ENCODE measurements around the gene ITLN2.

Gene ITLN2

DNA sequence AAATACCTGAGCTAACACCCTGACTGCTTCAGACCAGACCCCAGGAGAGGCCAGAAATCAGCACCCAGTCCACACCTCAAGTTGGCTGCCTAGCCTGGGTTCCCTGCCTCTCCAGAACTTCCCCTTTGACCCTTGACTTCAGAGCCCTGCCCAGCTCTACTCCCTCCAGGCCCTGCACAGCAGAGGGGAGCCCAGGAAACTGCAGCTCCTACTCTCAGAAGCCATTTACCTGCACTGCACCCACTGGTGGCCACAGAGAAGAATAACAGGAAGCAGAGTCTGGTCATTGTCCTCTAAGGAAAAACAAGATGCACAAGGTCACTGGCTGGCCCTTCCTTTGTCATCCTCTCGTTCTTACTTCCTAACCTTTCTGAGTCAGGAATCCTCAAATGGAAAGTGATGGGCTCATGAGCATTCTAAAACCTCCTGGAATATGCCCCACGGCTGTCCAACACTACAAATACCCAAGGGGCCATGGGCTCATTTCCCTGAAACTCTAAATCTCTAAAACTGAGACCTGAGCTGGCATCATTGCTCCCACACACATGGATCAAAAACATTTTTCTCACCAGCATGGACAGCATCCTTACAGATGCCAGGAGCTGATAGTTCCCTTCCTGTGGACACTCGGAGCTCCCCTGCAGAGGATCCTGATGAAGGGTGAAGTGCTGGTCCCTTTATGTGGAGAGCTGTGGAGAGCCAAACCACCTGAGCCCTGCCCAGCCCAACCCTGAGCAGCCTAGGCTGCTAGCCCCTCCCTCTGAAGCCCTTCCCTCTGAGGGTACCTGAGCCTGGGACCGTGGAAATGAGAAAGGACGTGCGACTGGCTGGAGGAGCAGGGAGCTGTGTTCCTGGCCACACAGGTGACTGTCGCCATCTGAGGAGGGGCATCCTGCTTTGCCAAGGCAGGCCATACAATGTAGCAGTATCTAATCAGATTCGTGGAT is at the start of gene ITLN2:
Gene ITLN2, minus strand, starts transcription at position 652 of the 947 bp plus-strand sequence. Its CDS starts 68 bp downstream, at position 584.
- no peak for TF ChIP-seq GATA3 (IDR thresholded peaks at IDR 0.05; ENCODE audit: low read depth, low read length)
- TF ChIP-seq GATA2 (IDR thresholded peaks at IDR 0.05; ENCODE audit: low read depth, low read length): no peak

- TF ChIP-seq GATA2 (IDR thresholded peaks at IDR 0.05; ENCODE audit: low read depth, low read length) (no peak), GATA3 (IDR thresholded peaks at IDR 0.05; ENCODE audit: low read depth, low read length) (no peak)
Observed at GRCh38 chr1:161001525-161001924, 46.9 kb upstream of the ITLN2 start.

DNA sequence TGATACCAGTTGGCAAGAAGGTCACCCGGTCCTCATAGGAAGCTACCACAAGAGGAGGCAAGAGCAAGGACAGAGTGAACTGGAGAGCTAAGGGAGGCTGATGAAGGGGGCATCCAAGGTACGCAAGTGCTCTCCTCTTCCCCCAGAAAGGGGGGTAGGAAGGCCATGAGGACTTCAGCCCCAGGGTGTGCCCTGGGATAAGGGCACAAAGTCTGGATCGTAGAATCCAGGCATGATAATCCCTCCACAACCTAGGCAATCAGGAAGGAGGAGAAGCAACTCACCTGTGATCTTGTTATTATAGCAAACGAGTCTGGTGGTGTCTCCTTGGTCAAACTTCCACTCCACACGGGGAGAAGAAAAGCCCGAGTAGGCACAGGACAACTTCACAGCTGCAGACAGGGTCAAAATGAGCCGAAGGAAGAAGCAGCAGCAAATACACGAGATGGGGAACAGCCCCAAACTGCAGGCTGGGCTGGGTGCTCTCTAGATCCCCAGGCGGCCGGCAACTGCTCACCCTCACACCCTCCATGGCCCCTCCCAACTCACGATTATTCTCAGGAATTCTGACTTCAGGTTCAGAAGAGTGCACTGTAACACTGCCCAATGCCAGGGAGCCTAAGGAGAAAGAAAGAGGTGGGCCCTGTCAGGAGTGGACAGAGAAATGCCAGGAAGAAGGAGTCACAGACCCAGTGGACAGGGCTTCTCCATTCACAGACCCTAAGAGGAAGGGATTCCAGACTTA is 46.3 kb upstream of the ITLN2 start:
- no peak for TF ChIP-seq GATA3 (IDR thresholded peaks at IDR 0.05; ENCODE audit: low read depth, low read length)

DNA sequence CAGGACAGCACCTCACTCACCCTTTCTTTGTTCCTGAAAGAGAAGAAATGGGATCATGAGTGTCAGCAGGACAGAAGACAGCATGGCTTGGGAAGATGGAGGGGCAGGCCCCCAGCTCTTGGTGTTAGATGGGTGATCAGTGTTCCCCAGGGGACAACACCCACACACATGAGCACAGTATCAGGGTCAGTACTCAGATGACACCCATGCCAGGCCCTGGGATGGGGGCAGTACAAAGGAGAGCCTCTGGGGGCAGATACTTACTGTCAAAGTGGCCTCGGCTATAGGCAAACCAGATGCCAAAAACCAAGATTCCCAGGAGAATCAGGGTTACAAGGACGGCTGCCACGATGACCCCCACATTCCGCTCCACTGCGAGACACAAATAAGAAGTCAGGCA is 44.8 kb upstream of the ITLN2 start:
- TF ChIP-seq GATA2 (IDR thresholded peaks at IDR 0.05; ENCODE audit: low read depth, low read length) (no peak), GATA3 (IDR thresholded peaks at IDR 0.05; ENCODE audit: low read depth, low read length) (no peak)

DNA sequence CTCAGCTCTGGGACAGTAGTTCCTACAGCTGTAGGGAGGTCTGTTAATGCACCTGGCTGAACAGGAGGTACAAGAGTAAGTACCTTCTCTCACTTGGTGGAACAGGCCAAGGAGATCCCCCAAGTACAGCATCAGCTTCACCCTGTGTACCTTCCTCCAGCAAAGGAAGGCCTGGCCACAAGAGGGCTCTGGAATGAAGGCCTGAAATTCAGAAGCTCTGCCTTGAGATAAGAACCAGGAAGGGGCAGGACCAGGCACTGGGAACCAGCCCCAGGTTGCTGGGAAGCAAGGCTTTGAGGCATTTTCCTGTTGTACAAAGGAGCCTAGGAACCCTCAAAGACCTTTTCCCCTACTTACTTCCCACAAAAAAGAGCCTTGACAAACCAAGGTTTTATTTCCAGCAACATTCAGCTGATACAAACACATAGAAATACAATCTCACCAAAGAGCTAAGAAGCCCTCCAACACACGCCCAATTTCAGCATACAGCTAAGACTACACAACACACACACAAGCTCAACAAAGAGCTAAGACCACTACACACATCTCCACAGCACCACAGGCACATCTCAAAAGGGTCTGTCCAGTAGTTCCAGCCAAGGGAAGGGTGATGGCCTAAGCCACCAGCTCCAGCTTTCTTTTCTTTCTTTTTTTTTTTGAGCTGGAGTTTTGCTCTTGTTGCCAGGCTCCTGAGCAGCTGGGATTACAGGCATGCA is 42.9 kb upstream of the ITLN2 start:
- TF ChIP-seq GATA2 (IDR thresholded peaks at IDR 0.05; ENCODE audit: low read depth, low read length) (no peak), GATA3 (IDR thresholded peaks at IDR 0.05; ENCODE audit: low read depth, low read length) (no peak)

DNA sequence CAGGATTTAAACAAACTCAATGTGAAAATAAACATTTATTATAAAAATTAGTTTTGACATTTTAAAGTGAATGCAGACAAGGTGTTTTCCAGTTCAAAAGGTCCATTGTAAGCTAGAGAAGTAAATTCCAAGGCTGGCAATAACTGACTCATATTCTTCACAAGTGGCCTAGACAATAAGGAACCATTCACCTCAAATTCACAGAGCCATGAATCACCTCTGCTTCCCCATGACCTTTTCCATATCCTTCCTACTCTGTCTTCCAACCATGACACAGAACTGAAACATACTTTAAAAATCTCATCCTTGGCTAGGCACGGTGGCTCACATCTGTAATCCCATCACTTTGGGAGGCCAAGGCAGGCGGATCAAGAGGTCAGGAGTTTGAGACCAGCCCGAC is 41.6 kb upstream of the ITLN2 start:
- no peak for TF ChIP-seq GATA3 (IDR thresholded peaks at IDR 0.05; ENCODE audit: low read depth, low read length)
- no peak for TF ChIP-seq GATA2 (IDR thresholded peaks at IDR 0.05; ENCODE audit: low read depth, low read length)

- TF ChIP-seq GATA3 (IDR thresholded peaks at IDR 0.05; ENCODE audit: low read depth, low read length): no peak
- TF ChIP-seq GATA2 (IDR thresholded peaks at IDR 0.05; ENCODE audit: low read depth, low read length): no peak
Observed at GRCh38 chr1:160993544-160994193, 39.1 kb upstream of the ITLN2 start.

DNA sequence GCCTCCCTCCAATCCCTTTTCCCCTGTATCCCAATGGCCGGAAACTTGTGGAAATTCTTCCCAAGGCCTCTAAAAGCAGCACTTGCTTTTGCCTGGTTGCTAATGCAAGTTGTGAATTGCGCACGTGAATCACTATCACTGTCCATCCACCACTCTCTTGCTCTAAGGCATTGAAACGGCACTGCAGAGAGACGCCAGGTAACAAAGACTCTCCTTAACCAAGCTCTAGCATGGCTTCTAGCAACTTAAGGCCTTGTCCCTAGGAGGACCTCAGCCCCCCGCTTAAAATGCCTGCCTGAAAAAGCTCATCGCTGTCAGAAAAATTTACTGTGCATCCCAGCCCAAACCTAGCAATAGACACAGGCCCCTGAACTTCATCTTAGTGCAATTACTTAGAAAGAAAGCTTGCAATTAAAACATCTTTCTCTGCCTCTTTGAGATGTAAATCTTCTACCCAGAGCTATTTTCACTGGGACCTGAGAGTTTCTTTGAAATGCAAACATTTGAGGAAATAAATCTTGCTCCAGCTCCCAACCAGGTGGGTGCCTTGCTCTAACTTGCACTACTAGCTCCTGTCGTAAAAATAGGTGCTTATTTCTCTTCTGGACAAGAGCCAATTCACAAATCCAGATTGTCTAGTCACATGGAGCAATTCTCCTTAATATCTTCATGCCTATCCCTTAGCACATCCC is 32.9 kb upstream of the ITLN2 start:
- TF ChIP-seq GATA2 (IDR thresholded peaks at IDR 0.05; ENCODE audit: low read depth, low read length): no peak
- TF ChIP-seq GATA3 (IDR thresholded peaks at IDR 0.05; ENCODE audit: low read depth, low read length): no peak

DNA sequence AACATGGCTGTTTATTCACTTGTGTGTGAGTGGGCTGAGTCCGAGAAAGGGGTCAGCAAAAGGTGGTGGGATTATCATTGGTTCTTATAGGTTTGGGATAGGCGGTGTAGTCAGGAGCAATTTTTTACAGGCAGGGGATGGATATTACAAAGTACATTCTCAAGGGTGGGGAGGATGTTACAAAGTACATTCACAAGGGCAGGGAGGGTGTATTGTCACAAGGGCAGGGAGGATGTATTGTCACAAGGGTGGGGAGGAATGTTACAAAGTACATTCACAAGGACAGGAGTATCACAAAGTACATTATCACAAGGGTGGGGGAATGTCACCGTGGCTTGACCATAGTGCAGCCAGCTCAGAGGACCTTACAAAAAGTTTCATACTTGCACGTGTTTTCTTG is 31.1 kb upstream of the ITLN2 start:
- TF ChIP-seq GATA2 (IDR thresholded peaks at IDR 0.05; ENCODE audit: low read depth, low read length) (no peak), GATA3 (IDR thresholded peaks at IDR 0.05; ENCODE audit: low read depth, low read length) (no peak)

- TF ChIP-seq GATA3 (IDR thresholded peaks at IDR 0.05; ENCODE audit: low read depth, low read length): no peak
- no peak for TF ChIP-seq GATA2 (IDR thresholded peaks at IDR 0.05; ENCODE audit: low read depth, low read length)
Observed at GRCh38 chr1:160981584-160982411, 27.2 kb upstream of the ITLN2 start.

DNA sequence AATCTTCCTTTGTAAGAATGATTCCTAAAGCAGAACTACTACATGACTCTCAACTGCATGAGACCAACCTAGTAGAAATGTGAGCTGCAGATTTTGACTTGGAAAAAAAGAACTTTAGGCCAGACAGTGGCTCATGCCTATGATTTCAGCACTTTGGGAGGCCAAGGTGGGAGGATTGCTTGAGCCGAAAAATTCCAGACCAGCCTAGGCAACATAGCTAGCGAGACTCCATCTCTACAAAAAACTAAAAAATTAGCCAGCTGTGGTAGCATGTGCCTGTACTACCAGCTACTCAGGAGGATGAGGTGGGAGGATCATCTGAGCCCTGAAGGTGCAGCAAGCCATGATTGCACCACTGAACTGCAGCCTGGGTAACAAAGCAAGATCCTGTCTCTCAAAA is 24.7 kb upstream of the ITLN2 start:
- TF ChIP-seq GATA2 (IDR thresholded peaks at IDR 0.05; ENCODE audit: low read depth, low read length): no peak
- no peak for TF ChIP-seq GATA3 (IDR thresholded peaks at IDR 0.05; ENCODE audit: low read depth, low read length)

DNA sequence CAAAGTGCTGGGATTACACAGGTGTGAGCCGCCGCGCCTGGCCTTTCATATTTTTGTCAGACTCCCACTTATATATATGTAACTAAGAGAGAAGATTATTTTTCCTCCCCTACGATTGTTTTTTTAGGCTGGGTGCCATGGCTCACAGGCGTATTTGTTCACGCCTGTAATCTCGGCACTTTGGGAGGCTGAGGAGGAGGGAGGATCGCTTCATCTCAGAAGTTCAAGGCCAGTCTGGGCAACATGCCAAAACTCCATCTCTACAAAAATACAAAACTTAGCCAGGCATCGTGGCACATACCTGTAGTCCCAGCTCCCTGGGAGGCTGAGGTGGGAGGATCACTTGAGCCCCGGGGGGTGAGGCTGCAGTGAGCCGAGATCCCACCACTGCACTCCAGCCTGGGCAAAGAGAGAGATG is 23.9 kb upstream of the ITLN2 start:
- TF ChIP-seq GATA3 (IDR thresholded peaks at IDR 0.05; ENCODE audit: low read depth, low read length): no peak
- TF ChIP-seq GATA2 (IDR thresholded peaks at IDR 0.05; ENCODE audit: low read depth, low read length): no peak

All from SH-SY5Y (cell line).